HEK293T (cell line): Measurements from ENCODE around the gene PANX3.

Experiments
- CTCF ChIA-PET: fragments of 350-600 bp; formaldehyde crosslinking; extraction: SDS; loops from one replicate; lab custom pipeline; 2021; ENCODE audit warnings: antibody characterized with exemption, inconsistent platforms; lab: Yijun Ruan, JAX
- POLR2A ChIA-PET: fragments of 350-600 bp; formaldehyde crosslinking; extraction: SDS; loops from one replicate; lab custom pipeline; 2020; ENCODE audit warnings: antibody characterized with exemption, inconsistent platforms; lab: Yijun Ruan, JAX
- DNase-seq: peaks from one replicate; pipeline ENCODE4 v3.0.0; 2012; ENCODE audit warnings: mixed read lengths; ENCODE audit errors: extremely low spot score
- ARNT ChIP-seq: fragments of 450-650 bp; IDR thresholded peaks from 2 replicates; pipeline ENCODE4 v1.6.1; 2017; ENCODE audit warnings: mild to moderate bottlenecking
- BHLHE40 ChIP-seq: fragments of 450-650 bp; IDR thresholded peaks from 2 replicates; pipeline ENCODE4 v1.6.1; 2016; ENCODE audit warnings: mild to moderate bottlenecking, moderate library complexity, borderline replicate concordance
- CTBP1 ChIP-seq: fragments of 450-650 bp; IDR thresholded peaks from 2 replicates; pipeline ENCODE4 v1.6.1; 2016; ENCODE audit warnings: borderline replicate concordance
- ELF4 ChIP-seq: fragments of 450-650 bp; IDR thresholded peaks from 2 replicates; pipeline ENCODE4 v1.6.1; 2017; ENCODE audit warnings: antibody characterized with exemption
- FOXA1 ChIP-seq: fragments of 450-650 bp; IDR thresholded peaks from 2 replicates; pipeline ENCODE4 v1.6.1; 2016; ENCODE audit warnings: mild to moderate bottlenecking
- FOXK2 ChIP-seq: fragments of 450-650 bp; IDR thresholded peaks from 2 replicates; pipeline ENCODE4 v1.6.1; 2016; ENCODE audit warnings: mild to moderate bottlenecking
- FOXM1 ChIP-seq: fragments of 450-650 bp; IDR thresholded peaks from 2 replicates; pipeline ENCODE4 v1.6.1; 2017; ENCODE audit warnings: mild to moderate bottlenecking, borderline replicate concordance
- HDGF ChIP-seq: fragments of 450-650 bp; IDR thresholded peaks from 2 replicates; pipeline ENCODE4 v1.6.1; 2017; ENCODE audit warnings: antibody characterized with exemption, borderline replicate concordance
- L3MBTL2 ChIP-seq: fragments of 450-650 bp; conservative IDR thresholded peaks from 2 replicates; pipeline ENCODE4 v1.6.1; 2016; ENCODE audit warnings: mild to moderate bottlenecking
- LEF1 ChIP-seq: fragments of 450-650 bp; IDR thresholded peaks from 2 replicates; pipeline ENCODE4 v1.6.1; 2017; ENCODE audit warnings: mild to moderate bottlenecking, borderline replicate concordance
- NFRKB ChIP-seq: fragments of 450-650 bp; IDR thresholded peaks from 2 replicates; pipeline ENCODE4 v1.6.1; 2016; ENCODE audit warnings: mild to moderate bottlenecking, moderate library complexity
- SP1 ChIP-seq: fragments of 450-650 bp; IDR thresholded peaks from 2 replicates; pipeline ENCODE4 v1.6.1; 2017
- SUZ12 ChIP-seq: fragments of 450-650 bp; IDR thresholded peaks from 2 replicates; pipeline ENCODE4 v1.6.1; 2016; ENCODE audit warnings: mild to moderate bottlenecking
- TARDBP ChIP-seq: fragments of 450-650 bp; IDR thresholded peaks from 2 replicates; pipeline ENCODE4 v1.6.1; 2016
- ZNF384 ChIP-seq: fragments of 450-650 bp; IDR thresholded peaks from 2 replicates; pipeline ENCODE4 v1.6.1; 2016
- TF ChIP-seq, protein P1 (sequence below): fragments of 450-650 bp; IDR thresholded peaks from 2 replicates; pipeline ENCODE4 v1.6.1; 2016

PANX3 gene

GRCh38 chr11:124623861-124624525, 12.8 kb downstream of the PANX3 start:
- no peak for TF ChIP-seq L3MBTL2
- TF ChIP-seq, protein P1, sequence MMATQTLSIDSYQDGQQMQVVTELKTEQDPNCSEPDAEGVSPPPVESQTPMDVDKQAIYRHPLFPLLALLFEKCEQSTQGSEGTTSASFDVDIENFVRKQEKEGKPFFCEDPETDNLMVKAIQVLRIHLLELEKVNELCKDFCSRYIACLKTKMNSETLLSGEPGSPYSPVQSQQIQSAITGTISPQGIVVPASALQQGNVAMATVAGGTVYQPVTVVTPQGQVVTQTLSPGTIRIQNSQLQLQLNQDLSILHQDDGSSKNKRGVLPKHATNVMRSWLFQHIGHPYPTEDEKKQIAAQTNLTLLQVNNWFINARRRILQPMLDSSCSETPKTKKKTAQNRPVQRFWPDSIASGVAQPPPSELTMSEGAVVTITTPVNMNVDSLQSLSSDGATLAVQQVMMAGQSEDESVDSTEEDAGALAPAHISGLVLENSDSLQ: no peak
- DNase-seq: no peak
- POLR2A ChIA-PET: no interaction called here
- CTCF ChIA-PET: interaction anchor here (0.6 kb wide), 1 partner anchor 208 kb away, joined by 5 read pairs; no protein-coding TSS in a partner anchor

DNA sequence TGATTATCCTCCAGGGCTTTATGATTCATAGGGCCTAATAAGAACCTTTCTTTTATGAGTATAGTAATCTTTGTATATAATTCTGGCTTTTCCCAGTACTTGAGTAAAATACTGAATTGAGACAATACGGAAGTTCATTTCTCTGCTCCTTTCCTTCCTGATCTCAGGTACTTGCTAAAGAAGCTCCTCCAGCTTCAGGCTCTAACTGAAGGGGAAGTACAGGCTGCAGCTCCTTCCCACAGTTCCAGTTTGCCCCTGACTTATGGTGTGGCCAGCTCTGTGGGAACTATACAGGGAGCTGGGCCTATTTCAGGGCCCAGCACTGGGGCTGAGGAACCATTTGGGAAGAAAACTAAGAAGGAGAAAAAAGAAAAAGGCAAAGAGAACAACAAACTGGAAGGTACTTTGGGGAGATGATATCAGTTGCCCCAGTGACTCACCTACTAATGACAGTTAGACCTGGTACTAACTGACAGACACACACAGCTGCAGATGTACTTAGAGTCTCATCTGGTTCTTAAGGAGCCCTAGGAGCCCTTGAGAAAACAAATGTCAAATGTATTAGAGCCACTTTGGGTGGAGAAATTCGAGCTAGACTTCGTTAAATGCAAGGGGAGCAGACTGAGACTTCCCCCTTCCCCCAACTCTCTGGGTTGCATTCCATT, 14.4 kb downstream of the PANX3 start:
- POLR2A ChIA-PET: no interaction called here
- CTCF ChIA-PET: no interaction called here
- TF ChIP-seq SUZ12 (no peak), SP1 (no peak), FOXM1 (no peak), ARNT (no peak), TARDBP (no peak), ELF4 (no peak), BHLHE40 (no peak), FOXK2 (no peak), ZNF384 (no peak), HDGF (no peak), L3MBTL2 (no peak), LEF1 (no peak), FOXA1 (no peak), NFRKB (no peak), CTBP1 (no peak)
- TF ChIP-seq, protein P1: no peak
- no peak for DNase-seq

DNA sequence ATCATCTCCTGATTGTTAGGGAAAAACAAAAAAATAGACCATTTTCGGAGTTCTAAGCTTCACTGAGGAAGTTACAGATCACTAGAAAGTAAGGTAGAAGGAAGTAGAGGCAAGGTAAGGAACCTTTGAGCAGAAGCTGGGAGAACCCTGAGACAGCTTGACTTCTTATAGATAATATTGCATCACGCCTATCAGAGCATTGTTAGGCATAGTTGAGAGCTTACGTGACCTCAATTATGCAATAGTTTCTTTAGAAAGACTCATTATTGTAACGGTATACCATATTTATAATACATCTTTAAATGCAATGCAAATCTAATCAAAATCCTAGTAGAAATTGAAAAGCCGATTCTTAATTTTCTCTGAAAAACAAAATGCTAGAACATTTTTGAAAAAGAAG, 16.3 kb downstream of the PANX3 start:
- ChIA-PET POLR2A (no interaction called here), CTCF (no interaction called here)
- TF ChIP-seq BHLHE40: no peak
- TF ChIP-seq, protein P1: no peak
- no peak for TF ChIP-seq ELF4
- no peak for TF ChIP-seq SP1
- TF ChIP-seq FOXK2: no peak
- no peak for TF ChIP-seq SUZ12
- TF ChIP-seq L3MBTL2: no peak
- no peak for TF ChIP-seq HDGF
- no peak for TF ChIP-seq NFRKB
- TF ChIP-seq ZNF384: no peak
- no peak for TF ChIP-seq ARNT
- TF ChIP-seq TARDBP: no peak
- no peak for TF ChIP-seq FOXM1
- TF ChIP-seq LEF1: no peak
- no peak for TF ChIP-seq FOXA1
- TF ChIP-seq CTBP1: no peak
- DNase-seq: no peak

DNA sequence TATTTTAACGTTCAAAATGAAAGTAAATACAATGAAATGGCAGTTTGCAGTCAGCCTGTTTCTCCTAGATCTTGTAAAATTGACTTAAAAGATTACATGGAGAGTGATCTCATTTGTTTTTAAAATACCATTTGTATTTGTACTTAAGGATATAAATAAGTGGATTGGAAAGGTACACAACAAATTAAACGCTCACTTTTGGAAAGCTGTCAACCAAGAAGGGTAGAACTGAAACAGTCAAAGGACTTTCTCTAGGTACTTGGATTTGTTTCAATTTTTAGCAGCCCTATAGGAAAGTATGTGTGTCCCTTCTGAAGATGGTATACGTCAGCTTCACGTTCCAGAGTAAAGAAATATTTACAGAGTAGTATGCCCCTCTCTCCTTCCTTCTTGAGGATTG, 18.7 kb downstream of the PANX3 start:
- DNase-seq: no peak
- TF ChIP-seq ARNT: no peak
- TF ChIP-seq FOXA1: no peak
- ChIA-PET POLR2A (no interaction called here), CTCF (interaction anchor here (0.6 kb wide), 2 partner anchors 10 to 804 kb away, joined by 3 to 4 read pairs; no protein-coding TSS in a partner anchor)

- ChIA-PET CTCF (no interaction called here), POLR2A (interaction anchor here (1.6 to 3.0 kb wide), 2 partner anchors 11 kb away, joined by 7 to 11 read pairs; partner anchors contain the start of gene TBRG1)
- peak; percentile 26 for DNase-seq
- no peak for TF ChIP-seq SP1
- TF ChIP-seq, protein P1: peak; percentile 53; the same call in 1 of the 2 replicates
These were observed 22.1 kb downstream of the PANX3 start for GRCh38 chr11:124633355-124633754.

DNA sequence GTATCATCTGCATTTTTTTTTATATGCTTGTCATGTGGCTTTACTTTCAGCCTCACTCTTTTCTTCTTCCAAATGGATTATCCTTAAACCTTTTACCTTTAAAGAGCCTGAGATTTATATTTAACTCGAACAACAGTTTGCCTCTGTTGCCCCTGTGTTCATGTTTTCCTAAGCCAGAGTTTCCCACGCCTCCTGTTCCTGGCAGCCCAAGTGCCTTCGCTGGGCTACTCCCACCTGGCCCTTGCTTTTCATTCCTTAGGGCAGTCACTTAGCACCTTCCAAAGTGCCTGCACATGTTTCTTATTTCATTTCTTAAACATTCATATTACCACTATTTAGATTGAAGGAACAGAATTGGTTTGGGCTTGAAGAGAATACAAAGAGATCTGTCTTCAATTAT, 24.7 kb downstream of the PANX3 start:
- CTCF ChIA-PET: interaction anchor here (0.8 kb wide), 1 partner anchor 9 kb away, joined by 3 read pairs; no protein-coding TSS in a partner anchor
- no peak for TF ChIP-seq BHLHE40
- no peak for TF ChIP-seq L3MBTL2
- no peak for TF ChIP-seq LEF1
- TF ChIP-seq SP1: no peak
- TF ChIP-seq ELF4: no peak
- no peak for TF ChIP-seq ZNF384
- TF ChIP-seq, protein P1: no peak
- TF ChIP-seq FOXM1: no peak
- no peak for TF ChIP-seq NFRKB
- POLR2A ChIA-PET: no interaction called here
- DNase-seq: no peak
